HepG2 (cell line): ENCODE results near the gene MIDN. TPM values are rescaled to one million over a fixed set of nuclear protein-coding genes. Genes with fewer than 3 reads are reported as not detected.
A peak's percentile ranks its signal among the peaks of the same experiment; 100 is the strongest.

ENCODE experiments used
- ATF7-NPFF ChIP-seq: sonication (generic); formaldehyde crosslinking; IDR thresholded peaks from 2 replicates; pipeline ENCODE4 v1.8.1; 2023; ENCODE audit warnings: mild to moderate bottlenecking, low read depth, missing genetic modification reagents, moderate library complexity
- CREM ChIP-seq, 2 experiments: sonication (generic) in 1 of 2; formaldehyde crosslinking in 1 of 2; IDR thresholded peaks; 2 replicates each; pipeline versions ENCODE4 v1.4.0 to v1.6.1; 2016 to 2020; ENCODE audit warnings: antibody characterized with exemption in 1 of 2, mild to moderate bottlenecking in 1 of 2, missing genetic modification reagents in 1 of 2
- HNF4G ChIP-seq, 2 experiments: sonication (generic) in 1 of 2; formaldehyde crosslinking in 1 of 2; IDR thresholded peaks; 2 replicates each; pipeline versions ENCODE4 v1.4.0 to v1.6.1; 2011 to 2020; ENCODE audit warnings: borderline replicate concordance in 2 of 2, low read depth in 2 of 2, mild to moderate bottlenecking in 2 of 2, low read length in 1 of 2, missing genetic modification reagents in 1 of 2, moderate library complexity in 1 of 2
- MIER2 ChIP-seq: IDR thresholded peaks from 2 replicates; pipeline ENCODE4 v1.6.1; 2016; ENCODE audit warnings: missing biosample characterization, missing genetic modification reagents
- MYC ChIP-seq: sonication (generic); formaldehyde crosslinking; IDR thresholded peaks from 2 replicates; pipeline ENCODE4 v1.9.0; 2021; ENCODE audit warnings: missing genetic modification reagents, borderline replicate concordance
- NR2C2 ChIP-seq: sonication (generic); formaldehyde crosslinking; IDR thresholded peaks from 2 replicates; pipeline ENCODE4 v1.4.0; 2020; ENCODE audit warnings: missing genetic modification reagents, mild to moderate bottlenecking, moderate library complexity, borderline replicate concordance
- PPARG ChIP-seq: conservative IDR thresholded peaks from 2 replicates; pipeline ENCODE4 v1.6.1; 2016; ENCODE audit warnings: missing biosample characterization, missing genetic modification reagents
- RELA ChIP-seq: sonication (generic); formaldehyde crosslinking; IDR thresholded peaks from 2 replicates; pipeline ENCODE4 v1.4.0; 2020; ENCODE audit warnings: missing genetic modification reagents
- SMAD3 ChIP-seq: sonication (generic); formaldehyde crosslinking; IDR thresholded peaks from 2 replicates; pipeline ENCODE4 v1.4.0; 2020; ENCODE audit warnings: missing genetic modification reagents
- SRSF9 ChIP-seq: fragments of 200-400 bp; formaldehyde crosslinking; IDR thresholded peaks from 2 replicates; pipeline ENCODE4 v1.6.1; 2018; ENCODE audit warnings: borderline replicate concordance, mild to moderate bottlenecking, low read depth, low read length; ENCODE audit not compliant: insufficient read depth, poor library complexity, severe bottlenecking
- U2AF1 ChIP-seq: fragments of 200-400 bp; formaldehyde crosslinking; optimal IDR thresholded peaks from 2 replicates; pipeline ENCODE3; 2017; ENCODE audit warnings: mild to moderate bottlenecking, low read depth, low read length
- ZKSCAN1 ChIP-seq: fragments of 150-350 bp; IDR thresholded peaks from 2 replicates; pipeline ENCODE4 v1.6.1; 2014; ENCODE audit warnings: low read length
- ZMYM2 ChIP-seq: sonication (generic); formaldehyde crosslinking; IDR thresholded peaks from 2 replicates; pipeline ENCODE4 v1.8.0; 2022; ENCODE audit warnings: mild to moderate bottlenecking, missing genetic modification reagents
- ZNF10 ChIP-seq: sonication (generic); formaldehyde crosslinking; IDR thresholded peaks from 2 replicates; pipeline ENCODE4 v1.4.0; 2020; ENCODE audit warnings: mild to moderate bottlenecking, low read depth, missing genetic modification reagents, borderline replicate concordance
- ZNF124 ChIP-seq: sonication (generic); formaldehyde crosslinking; IDR thresholded peaks from 2 replicates; pipeline ENCODE4 v1.4.0; 2020; ENCODE audit warnings: missing genetic modification reagents
- ZNF891 ChIP-seq: sonication (generic); formaldehyde crosslinking; IDR thresholded peaks from 2 replicates; pipeline ENCODE4 v1.5.0; 2020; ENCODE audit warnings: mild to moderate bottlenecking, missing genetic modification reagents
- polyA plus RNA-seq, 8 experiments: library from polyadenylated mRNA; depleted of rRNA in 3 of 8; stranded (reverse) in 7 of 8; unstranded in 1 of 8; fragments of >200 nt; fragmentation: Illumina TruSeq in 4 of 8; extraction: Trizol in 4 of 8; gene quantifications; 2 replicates each; pipeline versions ENCODE4 v1.2.1 to v1.2.3, GENCODE V29; 2011 to 2016; ENCODE audit warnings: low read depth in 4 of 8, missing spikeins in 1 of 8, mixed read lengths in 1 of 8; ENCODE audit not compliant: insufficient read depth in 1 of 8
- total RNA-seq, 5 experiments: library from RNA; depleted of rRNA; stranded (reverse); fragments of >200 nt; fragmentation: Illumina TruSeq; extraction: Trizol; gene quantifications; 2 replicates each; pipeline ENCODE4 v1.2.3, GENCODE V29; 2016; ENCODE audit warnings: low read depth in 1 of 5
- TF ChIP-seq, protein P1 (sequence below): sonication (generic); formaldehyde crosslinking; IDR thresholded peaks from 2 replicates; pipeline ENCODE4 v1.5.0; 2020; ENCODE audit warnings: mild to moderate bottlenecking, missing genetic modification reagents, borderline replicate concordance
- TF ChIP-seq, protein P2 (sequence below): sonication (generic); formaldehyde crosslinking; conservative IDR thresholded peaks from 2 replicates; pipeline ENCODE4 v1.8.0; 2022; ENCODE audit warnings: missing genetic modification reagents
- TF ChIP-seq, protein P3 (sequence below): sonication (generic); formaldehyde crosslinking; IDR thresholded peaks from 2 replicates; pipeline ENCODE4 v1.4.0; 2020; ENCODE audit warnings: missing genetic modification reagents, borderline replicate concordance

The MIDN gene
- total and polyA plus RNA-seq, 2 of the 13 experiments (the other 11 are each of a cell fraction or from before 2014, with no cell fraction given): 8.4 to 18.0 TPM

DNA sequence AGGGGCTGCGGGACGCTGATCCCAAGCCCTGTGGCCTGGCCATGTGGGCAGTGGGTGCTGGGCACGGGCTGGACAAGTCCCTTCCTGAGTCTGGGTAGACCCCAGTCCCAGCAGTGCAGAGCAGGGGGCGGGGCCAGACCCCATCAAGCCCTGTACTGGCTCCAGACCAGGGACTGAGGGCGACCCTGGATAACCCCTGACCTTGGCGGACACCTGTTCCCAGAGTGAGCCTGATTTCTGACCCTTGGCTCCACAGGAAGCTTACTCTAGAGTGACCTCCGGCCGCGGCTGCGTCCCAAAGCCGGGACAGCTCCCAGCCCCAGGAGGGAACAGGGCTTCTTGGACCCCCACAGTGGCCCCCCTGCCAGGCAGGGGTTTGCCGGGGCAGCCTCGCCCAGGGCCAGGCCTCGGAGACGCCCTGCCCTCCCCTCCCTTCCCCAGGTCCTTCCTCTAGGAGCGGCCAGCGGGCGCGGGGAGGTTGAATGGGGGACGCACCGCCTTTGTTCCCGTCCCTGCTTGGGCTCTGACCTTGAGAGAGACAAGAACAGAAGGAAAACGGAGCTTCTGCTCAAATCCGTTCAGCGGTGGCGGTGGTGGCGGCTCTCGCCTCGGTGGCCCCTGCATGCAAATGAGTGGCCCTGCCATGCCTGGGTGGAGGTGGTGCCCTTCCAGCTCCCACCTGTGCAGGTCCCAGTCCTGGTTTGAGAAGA is 35.0 kb downstream of the MIDN start (continued):
- TF ChIP-seq SMAD3 (CRISPR knock-in tag): peak; percentile 31; the same call in 1 of the 2 replicates
- TF ChIP-seq ZMYM2 (CRISPR knock-in tag): no peak; the same call in 1 of the 2 replicates
- peak; percentile 79 for TF ChIP-seq HNF4G (IDR thresholded peaks at IDR 0.05; ENCODE audit: borderline replicate concordance, low read depth, low read length)
- TF ChIP-seq HNF4G (CRISPR knock-in tag; IDR thresholded peaks at IDR 0.05; ENCODE audit: borderline replicate concordance, low read depth): peak; percentile 82
- TF ChIP-seq ZNF10: no peak
- TF ChIP-seq, protein P1, sequence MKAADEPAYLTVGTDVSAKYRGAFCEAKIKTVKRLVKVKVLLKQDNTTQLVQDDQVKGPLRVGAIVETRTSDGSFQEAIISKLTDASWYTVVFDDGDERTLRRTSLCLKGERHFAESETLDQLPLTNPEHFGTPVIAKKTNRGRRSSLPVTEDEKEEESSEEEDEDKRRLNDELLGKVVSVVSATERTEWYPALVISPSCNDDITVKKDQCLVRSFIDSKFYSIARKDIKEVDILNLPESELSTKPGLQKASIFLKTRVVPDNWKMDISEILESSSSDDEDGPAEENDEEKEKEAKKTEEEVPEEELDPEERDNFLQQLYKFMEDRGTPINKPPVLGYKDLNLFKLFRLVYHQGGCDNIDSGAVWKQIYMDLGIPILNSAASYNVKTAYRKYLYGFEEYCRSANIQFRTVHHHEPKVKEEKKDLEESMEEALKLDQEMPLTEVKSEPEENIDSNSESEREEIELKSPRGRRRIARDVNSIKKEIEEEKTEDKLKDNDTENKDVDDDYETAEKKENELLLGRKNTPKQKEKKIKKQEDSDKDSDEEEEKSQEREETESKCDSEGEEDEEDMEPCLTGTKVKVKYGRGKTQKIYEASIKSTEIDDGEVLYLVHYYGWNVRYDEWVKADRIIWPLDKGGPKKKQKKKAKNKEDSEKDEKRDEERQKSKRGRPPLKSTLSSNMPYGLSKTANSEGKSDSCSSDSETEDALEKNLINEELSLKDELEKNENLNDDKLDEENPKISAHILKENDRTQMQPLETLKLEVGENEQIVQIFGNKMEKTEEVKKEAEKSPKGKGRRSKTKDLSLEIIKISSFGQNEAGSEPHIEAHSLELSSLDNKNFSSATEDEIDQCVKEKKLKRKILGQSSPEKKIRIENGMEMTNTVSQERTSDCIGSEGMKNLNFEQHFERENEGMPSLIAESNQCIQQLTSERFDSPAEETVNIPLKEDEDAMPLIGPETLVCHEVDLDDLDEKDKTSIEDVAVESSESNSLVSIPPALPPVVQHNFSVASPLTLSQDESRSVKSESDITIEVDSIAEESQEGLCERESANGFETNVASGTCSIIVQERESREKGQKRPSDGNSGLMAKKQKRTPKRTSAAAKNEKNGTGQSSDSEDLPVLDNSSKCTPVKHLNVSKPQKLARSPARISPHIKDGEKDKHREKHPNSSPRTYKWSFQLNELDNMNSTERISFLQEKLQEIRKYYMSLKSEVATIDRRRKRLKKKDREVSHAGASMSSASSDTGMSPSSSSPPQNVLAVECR (CRISPR knock-in tag): peak; percentile 61
- peak; percentile 88 for TF ChIP-seq NR2C2 (CRISPR knock-in tag)
- no peak for TF ChIP-seq ZNF124 (CRISPR knock-in tag)
- TF ChIP-seq, protein P2, sequence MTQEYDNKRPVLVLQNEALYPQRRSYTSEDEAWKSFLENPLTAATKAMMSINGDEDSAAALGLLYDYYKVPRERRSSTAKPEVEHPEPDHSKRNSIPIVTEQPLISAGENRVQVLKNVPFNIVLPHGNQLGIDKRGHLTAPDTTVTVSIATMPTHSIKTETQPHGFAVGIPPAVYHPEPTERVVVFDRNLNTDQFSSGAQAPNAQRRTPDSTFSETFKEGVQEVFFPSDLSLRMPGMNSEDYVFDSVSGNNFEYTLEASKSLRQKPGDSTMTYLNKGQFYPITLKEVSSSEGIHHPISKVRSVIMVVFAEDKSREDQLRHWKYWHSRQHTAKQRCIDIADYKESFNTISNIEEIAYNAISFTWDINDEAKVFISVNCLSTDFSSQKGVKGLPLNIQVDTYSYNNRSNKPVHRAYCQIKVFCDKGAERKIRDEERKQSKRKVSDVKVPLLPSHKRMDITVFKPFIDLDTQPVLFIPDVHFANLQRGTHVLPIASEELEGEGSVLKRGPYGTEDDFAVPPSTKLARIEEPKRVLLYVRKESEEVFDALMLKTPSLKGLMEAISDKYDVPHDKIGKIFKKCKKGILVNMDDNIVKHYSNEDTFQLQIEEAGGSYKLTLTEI (CRISPR knock-in tag): no peak
- TF ChIP-seq MIER2 (CRISPR knock-in tag): 0 out of 2 replicates have a peak, but pooled peaks have one; percentile 12
- TF ChIP-seq ZKSCAN1: no peak
- TF ChIP-seq ZNF891 (CRISPR knock-in tag): peak; percentile 71; the same call in 1 of the 2 replicates
- TF ChIP-seq ATF7-NPFF (CRISPR knock-in tag): no peak
- TF ChIP-seq PPARG (CRISPR knock-in tag): 0 out of 2 replicates have a peak, but pooled peaks have one; percentile 29
- TF ChIP-seq, protein P3, sequence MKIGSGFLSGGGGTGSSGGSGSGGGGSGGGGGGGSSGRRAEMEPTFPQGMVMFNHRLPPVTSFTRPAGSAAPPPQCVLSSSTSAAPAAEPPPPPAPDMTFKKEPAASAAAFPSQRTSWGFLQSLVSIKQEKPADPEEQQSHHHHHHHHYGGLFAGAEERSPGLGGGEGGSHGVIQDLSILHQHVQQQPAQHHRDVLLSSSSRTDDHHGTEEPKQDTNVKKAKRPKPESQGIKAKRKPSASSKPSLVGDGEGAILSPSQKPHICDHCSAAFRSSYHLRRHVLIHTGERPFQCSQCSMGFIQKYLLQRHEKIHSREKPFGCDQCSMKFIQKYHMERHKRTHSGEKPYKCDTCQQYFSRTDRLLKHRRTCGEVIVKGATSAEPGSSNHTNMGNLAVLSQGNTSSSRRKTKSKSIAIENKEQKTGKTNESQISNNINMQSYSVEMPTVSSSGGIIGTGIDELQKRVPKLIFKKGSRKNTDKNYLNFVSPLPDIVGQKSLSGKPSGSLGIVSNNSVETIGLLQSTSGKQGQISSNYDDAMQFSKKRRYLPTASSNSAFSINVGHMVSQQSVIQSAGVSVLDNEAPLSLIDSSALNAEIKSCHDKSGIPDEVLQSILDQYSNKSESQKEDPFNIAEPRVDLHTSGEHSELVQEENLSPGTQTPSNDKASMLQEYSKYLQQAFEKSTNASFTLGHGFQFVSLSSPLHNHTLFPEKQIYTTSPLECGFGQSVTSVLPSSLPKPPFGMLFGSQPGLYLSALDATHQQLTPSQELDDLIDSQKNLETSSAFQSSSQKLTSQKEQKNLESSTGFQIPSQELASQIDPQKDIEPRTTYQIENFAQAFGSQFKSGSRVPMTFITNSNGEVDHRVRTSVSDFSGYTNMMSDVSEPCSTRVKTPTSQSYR (CRISPR knock-in tag): no peak
- TF ChIP-seq MYC (CRISPR knock-in tag): peak; percentile 48; the same call in 1 of the 2 replicates
- no peak for TF ChIP-seq U2AF1
- no peak for TF ChIP-seq SRSF9
- TF ChIP-seq RELA (CRISPR knock-in tag): no peak
- TF ChIP-seq CREM (IDR thresholded peaks at IDR 0.05): peak; percentile 32; the same call in 1 of the 2 replicates
- TF ChIP-seq CREM (CRISPR knock-in tag; IDR thresholded peaks at IDR 0.05): no peak
